Kidney (tissue), 14 donors: ENCODE data around the gene ZNF74. TPM values are rescaled to one million over a fixed set of nuclear protein-coding genes. Genes with fewer than 3 reads are reported as not detected.

Source experiments
- DNase-seq, 5 donors: peaks; one replicate each; pipeline ENCODE4 v3.0.0-alpha.2; 2013 to 2020
- FAIRE-seq: peaks from 2 replicates; lab custom pipeline; 2012; peaks lifted over from hg19 to GRCh38; lab: Jason Lieb, UNC
- H3K27ac ChIP-seq, 2 donors: one replicate each; pipeline ENCODE4 v1.7.0; 2013; ENCODE audit warnings: low read depth in 2 of 2, low read length in 2 of 2, inconsistent platforms in 1 of 2
- H3K27me3 ChIP-seq: one replicate; pipeline ENCODE4 v1.7.1; 2013; ENCODE audit warnings: low read length, inconsistent platforms; ENCODE audit not compliant: control insufficient read depth, insufficient read depth
- H3K36me3 ChIP-seq, 3 donors: one replicate each; pipeline versions ENCODE4 v1.7.0 to v1.7.1; 2013; ENCODE audit warnings: low read length in 3 of 3, control low read depth in 1 of 3, inconsistent platforms in 1 of 3; ENCODE audit not compliant: insufficient read depth in 3 of 3, control insufficient read depth in 2 of 3
- H3K4me1 ChIP-seq, 3 donors: one replicate each; pipeline versions ENCODE4 v1.7.0 to v1.7.1; 2013; ENCODE audit warnings: low read length in 3 of 3, inconsistent platforms in 1 of 3, low read depth in 1 of 3; ENCODE audit not compliant: control insufficient read depth in 2 of 3, insufficient read depth in 2 of 3
- H3K4me3 ChIP-seq, 3 donors: one replicate each; pipeline versions ENCODE4 v1.7.0 to v1.8.1; 2013; ENCODE audit warnings: low read length in 3 of 3, control low read depth in 1 of 3, inconsistent platforms in 1 of 3
- H3K9ac ChIP-seq, 3 donors: one replicate each; pipeline versions ENCODE4 v1.7.0 to v1.7.1; 2013; ENCODE audit warnings: low read length in 3 of 3, control low read depth in 1 of 3, inconsistent platforms in 1 of 3
- H3K9me3 ChIP-seq, 3 donors: one replicate each; pipeline versions ENCODE4 v1.7.0 to v1.7.1; 2013; ENCODE audit warnings: low read length in 3 of 3, control low read depth in 1 of 3, inconsistent platforms in 1 of 3; ENCODE audit not compliant: control insufficient read depth in 2 of 3, insufficient read depth in 1 of 3
- intact Hi-C: fragments of 100-400 bp; cut with DNase I; formaldehyde crosslinking; loops from one replicate; pipeline ENCODE4 v1.11.1; 2022
- polyA plus RNA-seq: library from polyadenylated mRNA; stranded (reverse); fragments of 350-450 nt; fragmentation: Illumina TruSeq; extraction: RNeasy Lipid Tissue Mini Kit (QIAGEN cat#74804); gene quantifications from one replicate; pipeline ENCODE4 v1.2.3, GENCODE V29; 2014; ENCODE audit warnings: low read depth, low replicate concordance; ENCODE audit not compliant: insufficient read depth
- total RNA-seq: library from RNA; stranded (reverse); fragmentation: NEBNext Ultra II Directional; extraction: Animal tissue kit (Norgen Biotek cat#: 25700); gene quantifications from one replicate; pipeline ENCODE4 v1.2.1, GENCODE V29; 2021
- TF ChIP-seq, protein P1 (sequence below): IDR thresholded peaks from 3 replicates; pipeline ENCODE4 v1.5.1; 2012; ENCODE audit warnings: mild to moderate bottlenecking, moderate library complexity, borderline replicate concordance; ENCODE audit not compliant: insufficient read depth; ENCODE audit errors: extremely low read depth
- donor health status: control.
- donor health status: control.
- donor health status: control.
- donor health status: control.
- donor health status: control.
- donor health status: DM: yes; HTN: yes; CAD: no.
- donor health status: Normal renal cell carcinoma (clear cell type).

Gene ZNF74
- total and polyA plus RNA-seq, 2 donors from 2014 or later: 3.7 to 6.5 TPM

DNA sequence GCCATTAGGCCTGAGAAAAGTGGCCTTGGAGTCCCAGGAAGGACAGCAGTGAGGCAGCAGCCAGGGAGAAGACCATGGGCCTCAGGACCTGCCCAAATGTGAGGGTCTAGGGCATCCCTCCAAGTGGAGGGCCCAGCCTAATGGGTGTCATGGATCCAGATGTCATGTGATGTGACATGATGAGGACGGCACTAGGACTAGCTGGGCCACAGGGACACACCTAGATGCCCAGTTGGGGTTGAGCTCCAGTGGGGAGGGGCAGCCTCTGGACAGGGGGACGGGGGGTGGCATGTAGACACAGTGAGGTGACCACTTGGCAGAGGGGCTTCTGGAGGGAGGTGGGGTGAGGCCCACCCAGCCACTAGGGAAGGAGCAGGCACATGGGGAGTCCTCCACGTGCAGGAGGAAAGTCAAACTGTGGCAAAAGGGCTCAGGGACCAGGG is 38.3 kb downstream of the ZNF74 start:
- H3K27ac ChIP-seq: no peak overlapping the region
- H3K9me3 ChIP-seq: no peaks in the 10 kb centered on the region
- H3K4me1 ChIP-seq: peaks cover 0 to 24% (median 0%) of the 10 kb centered on the region in 3 donors
- intact Hi-C loops: no loop called here
- H3K9ac ChIP-seq: no peak overlapping the region
- peaks cover 5% of the 10 kb centered on the region for H3K27me3 ChIP-seq
- H3K4me3 ChIP-seq: no peak overlapping the region
- FAIRE-seq: no peak
- H3K36me3 ChIP-seq: peaks cover 0 to 1% (median 0%) of the 10 kb centered on the region in 3 donors
- DNase-seq: peak in 1 of 5 donors; percentile 44
- TF ChIP-seq, protein P1, sequence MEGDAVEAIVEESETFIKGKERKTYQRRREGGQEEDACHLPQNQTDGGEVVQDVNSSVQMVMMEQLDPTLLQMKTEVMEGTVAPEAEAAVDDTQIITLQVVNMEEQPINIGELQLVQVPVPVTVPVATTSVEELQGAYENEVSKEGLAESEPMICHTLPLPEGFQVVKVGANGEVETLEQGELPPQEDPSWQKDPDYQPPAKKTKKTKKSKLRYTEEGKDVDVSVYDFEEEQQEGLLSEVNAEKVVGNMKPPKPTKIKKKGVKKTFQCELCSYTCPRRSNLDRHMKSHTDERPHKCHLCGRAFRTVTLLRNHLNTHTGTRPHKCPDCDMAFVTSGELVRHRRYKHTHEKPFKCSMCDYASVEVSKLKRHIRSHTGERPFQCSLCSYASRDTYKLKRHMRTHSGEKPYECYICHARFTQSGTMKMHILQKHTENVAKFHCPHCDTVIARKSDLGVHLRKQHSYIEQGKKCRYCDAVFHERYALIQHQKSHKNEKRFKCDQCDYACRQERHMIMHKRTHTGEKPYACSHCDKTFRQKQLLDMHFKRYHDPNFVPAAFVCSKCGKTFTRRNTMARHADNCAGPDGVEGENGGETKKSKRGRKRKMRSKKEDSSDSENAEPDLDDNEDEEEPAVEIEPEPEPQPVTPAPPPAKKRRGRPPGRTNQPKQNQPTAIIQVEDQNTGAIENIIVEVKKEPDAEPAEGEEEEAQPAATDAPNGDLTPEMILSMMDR: no peak

DNA sequence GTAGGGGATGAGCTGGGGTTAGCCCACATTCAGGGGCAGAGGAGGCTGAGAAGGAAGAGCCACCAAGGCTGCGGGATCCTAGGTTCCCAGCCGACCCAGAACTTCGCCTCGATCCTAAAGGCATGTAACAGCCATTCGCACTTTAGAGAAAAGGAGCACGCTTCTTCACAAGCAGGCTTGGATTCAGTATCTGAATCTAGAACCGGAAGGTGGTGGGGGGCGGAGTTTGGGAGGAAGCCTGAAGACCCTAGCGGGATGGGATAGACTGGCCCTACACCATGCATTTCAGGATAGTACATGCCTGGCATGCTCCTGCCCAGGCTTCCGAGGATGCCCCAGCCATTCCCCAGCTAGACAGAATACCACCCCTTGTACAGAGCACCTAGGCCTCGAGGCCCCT is 39.2 kb downstream of the ZNF74 start:
- Histone ChIP-seq H3K4me3 (no peak overlapping the region), H3K4me1 (peaks cover 0 to 26% (median 0%) of the 10 kb centered on the region in 3 donors), H3K27me3 (peaks cover 5% of the 10 kb centered on the region), H3K9me3 (no peaks in the 10 kb centered on the region), H3K36me3 (no peaks in the 10 kb centered on the region), H3K27ac (no peak overlapping the region), H3K9ac (no peak overlapping the region)
- DNase-seq (peak in 1 of 5 donors; percentile 46), FAIRE-seq (no peak)
- intact Hi-C loops: no loop called here
- TF ChIP-seq, protein P1: no peak

DNA sequence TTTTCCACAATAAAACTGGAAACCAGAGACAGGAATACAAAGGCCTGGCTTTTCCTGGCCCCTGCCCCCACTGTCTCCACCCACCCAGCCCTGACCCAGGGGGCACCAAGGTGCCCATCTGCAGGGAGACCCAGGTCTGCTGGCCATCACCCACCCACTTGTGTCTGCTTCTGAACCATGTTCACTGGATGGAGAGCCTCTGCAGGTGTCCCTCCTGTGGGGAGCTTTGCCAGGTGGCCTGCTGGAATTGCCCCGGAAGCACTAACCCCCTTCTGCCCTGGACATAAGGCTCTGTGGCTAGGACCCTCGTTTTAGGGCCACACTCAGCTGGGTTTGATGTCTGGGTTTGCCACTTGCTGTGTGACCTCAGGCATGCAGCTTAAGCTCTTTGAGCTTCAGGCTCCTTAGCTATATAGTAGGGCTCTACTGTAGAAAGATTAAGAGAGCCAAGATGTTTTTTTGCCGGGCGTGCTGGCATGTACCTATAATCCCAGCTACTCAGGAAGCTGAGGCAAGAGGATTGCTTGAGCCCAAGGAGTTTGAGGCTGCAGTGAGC is 39.8 kb downstream of the ZNF74 start:
- peaks cover 5% of the 10 kb centered on the region for H3K27me3 ChIP-seq
- H3K9me3 ChIP-seq: no peaks in the 10 kb centered on the region
- intact Hi-C loops: no loop called here

More for the DNA sequence above, 39.8 kb downstream of the ZNF74 start:
- H3K9ac ChIP-seq: no peak overlapping the region
- H3K27ac ChIP-seq: no peak overlapping the region
- FAIRE-seq: no peak
- H3K36me3 ChIP-seq: no peaks in the 10 kb centered on the region
- peaks cover 0 to 26% (median 0%) of the 10 kb centered on the region in 3 donors for H3K4me1 ChIP-seq
- H3K4me3 ChIP-seq: no peak overlapping the region
- TF ChIP-seq, protein P1: no peak
- DNase-seq: peak in 1 of 5 donors; percentile 43
